Activated naive CD4-positive, alpha-beta T cell treated with anti-CD3 and anti-CD28 coated beads for 36 hours (primary cell): ENCODE results near the gene SPATA22. TPM values are rescaled to one million over a fixed set of nuclear protein-coding genes. Genes with fewer than 3 reads are reported as not detected.
"Not testable (repeated sequence)": the region's sequence is repeated elsewhere in the genome, so short reads cannot be mapped to it uniquely, and the experiment has no call there.

ENCODE experiments used
- CTCF ChIA-PET: fragments of 350-600 bp; sonication (Branson Sonifier 250); formaldehyde crosslinking; loops from one replicate; lab custom pipeline; 2021; ENCODE audit warnings: antibody characterized with exemption; lab: Charles Lee
- DNase-seq: peaks from one replicate; pipeline ENCODE4 v3.0.0-alpha.2; 2020
- H3K27ac Mint-ChIP-seq: one replicate; pipeline ENCODE4 v1.8.0; 2021; ENCODE audit warnings: mild to moderate bottlenecking, mixed read lengths
- H3K27me3 Mint-ChIP-seq: one replicate; pipeline ENCODE4 v1.8.0; 2021; ENCODE audit warnings: low read depth, mixed read lengths
- H3K36me3 Mint-ChIP-seq: one replicate; pipeline ENCODE4 v1.8.0; 2021; ENCODE audit warnings: low read depth, mixed read lengths
- H3K4me1 Mint-ChIP-seq: one replicate; pipeline ENCODE4 v1.8.0; 2021; ENCODE audit warnings: low read depth, mixed read lengths
- H3K4me3 Mint-ChIP-seq: one replicate; pipeline ENCODE4 v1.8.0; 2021; ENCODE audit warnings: mild to moderate bottlenecking, moderate library complexity, mixed read lengths
- H3K9me3 Mint-ChIP-seq: one replicate; pipeline ENCODE4 v1.8.0; 2021; ENCODE audit warnings: mixed read lengths
- intact Hi-C: fragments of 100-400 bp; cut with micrococcal nuclease; formaldehyde crosslinking; loops from one replicate; pipeline ENCODE4 v1.15.1; 2023
- total RNA-seq, 2 experiments: library from RNA; stranded (reverse); gene quantifications; one replicate each; pipeline ENCODE4 v1.2.3, GENCODE V29; 2021

SPATA22 gene
- total RNA-seq, result not detected

- CTCF ChIA-PET, result no interaction called here
- Mint-ChIP-seq H3K27ac (no peak within 1 kb of the TSS), H3K9me3 (no peaks in the 10 kb centered on the region), H3K4me3 (no peak within 1 kb of the TSS), H3K36me3 (no peaks in the 10 kb centered on the region), H3K27me3 (no peaks in the 10 kb centered on the region), H3K4me1 (peaks cover 5% of the 10 kb centered on the region)
- no peak for DNase-seq
- intact Hi-C loops, result no loop called here
Measured at GRCh38 chr17:3471599-3471998, at the start of gene SPATA22. Gene SPATA22 (minus strand): TSS chr17:3471819. CDS start chr17:3469325, 2,494 bp downstream.

GRCh38 chr17:3519472-3519871, 47.9 kb upstream of the SPATA22 start:
- H3K4me1 Mint-ChIP-seq, H3K27ac Mint-ChIP-seq, intact Hi-C loops, H3K27me3 Mint-ChIP-seq, H3K4me3 Mint-ChIP-seq, DNase-seq, H3K9me3 Mint-ChIP-seq, H3K36me3 Mint-ChIP-seq: not testable (repeated sequence)
- CTCF ChIA-PET, result interaction anchor here (0.7 kb wide), 1 partner anchor 15 kb away, joined by 3 read pairs; no protein-coding TSS in a partner anchor

- H3K4me3 Mint-ChIP-seq, result no peak overlapping the region
- H3K27me3 Mint-ChIP-seq, result no peaks in the 10 kb centered on the region
- H3K9me3 Mint-ChIP-seq, result no peaks in the 10 kb centered on the region
- CTCF ChIA-PET, result no interaction called here
- H3K27ac Mint-ChIP-seq, result no peak overlapping the region
- no peaks in the 10 kb centered on the region for H3K36me3 Mint-ChIP-seq
- intact Hi-C loops, result no loop called here
- DNase-seq, result no peak
- no peaks in the 10 kb centered on the region for H3K4me1 Mint-ChIP-seq
Measured at GRCh38 chr17:3514873-3515272, 43.3 kb upstream of the SPATA22 start.

GRCh38 chr17:3514167-3514566, 42.5 kb upstream of the SPATA22 start:
- H3K27me3 Mint-ChIP-seq, H3K27ac Mint-ChIP-seq, intact Hi-C loops, H3K9me3 Mint-ChIP-seq, H3K36me3 Mint-ChIP-seq, H3K4me1 Mint-ChIP-seq, H3K4me3 Mint-ChIP-seq, DNase-seq, CTCF ChIA-PET: not testable (repeated sequence)

GRCh38 chr17:3513305-3514035, 41.9 kb upstream of the SPATA22 start:
- DNase-seq, result no peak
- Mint-ChIP-seq H3K27ac (no peak overlapping the region), H3K9me3 (no peaks in the 10 kb centered on the region), H3K27me3 (peaks cover 2% of the 10 kb centered on the region), H3K4me1 (no peaks in the 10 kb centered on the region), H3K4me3 (no peak overlapping the region), H3K36me3 (no peaks in the 10 kb centered on the region)
- intact Hi-C loops, result no loop called here
- CTCF ChIA-PET, result no interaction called here

GRCh38 chr17:3512505-3513171, 41.0 kb upstream of the SPATA22 start:
- H3K27me3 Mint-ChIP-seq, result peaks cover 2% of the 10 kb centered on the region
- H3K27ac Mint-ChIP-seq, result no peak overlapping the region
- CTCF ChIA-PET, result no interaction called here
- no peak for DNase-seq
- H3K36me3 Mint-ChIP-seq, result no peaks in the 10 kb centered on the region
- intact Hi-C loops, result no loop called here
- no peaks in the 10 kb centered on the region for H3K9me3 Mint-ChIP-seq
- no peak overlapping the region for H3K4me3 Mint-ChIP-seq
- H3K4me1 Mint-ChIP-seq, result no peaks in the 10 kb centered on the region

GRCh38 chr17:3511852-3512504, 40.4 kb upstream of the SPATA22 start:
- Mint-ChIP-seq H3K4me3 (no peak overlapping the region), H3K4me1 (no peaks in the 10 kb centered on the region), H3K9me3 (no peaks in the 10 kb centered on the region), H3K36me3 (no peaks in the 10 kb centered on the region), H3K27me3 (peaks cover 5% of the 10 kb centered on the region), H3K27ac (no peak overlapping the region)
- intact Hi-C loops, result no loop called here
- no peak for DNase-seq
- CTCF ChIA-PET, result no interaction called here

- H3K4me1 Mint-ChIP-seq, result no peaks in the 10 kb centered on the region
- H3K9me3 Mint-ChIP-seq, result no peaks in the 10 kb centered on the region
- intact Hi-C loops, result no loop called here
- DNase-seq, result no peak
- CTCF ChIA-PET, result no interaction called here
- no peaks in the 10 kb centered on the region for H3K36me3 Mint-ChIP-seq
- no peak overlapping the region for H3K27ac Mint-ChIP-seq
- H3K4me3 Mint-ChIP-seq, result no peak overlapping the region
- peaks cover 5% of the 10 kb centered on the region for H3K27me3 Mint-ChIP-seq
Measured at GRCh38 chr17:3510090-3510489, 38.5 kb upstream of the SPATA22 start.

- no peak for DNase-seq
- H3K36me3 Mint-ChIP-seq, result no peaks in the 10 kb centered on the region
- intact Hi-C loops, result no loop called here
- H3K9me3 Mint-ChIP-seq, result no peaks in the 10 kb centered on the region
- CTCF ChIA-PET, result no interaction called here
- no peaks in the 10 kb centered on the region for H3K4me1 Mint-ChIP-seq
- H3K4me3 Mint-ChIP-seq, result no peak overlapping the region
- peaks cover 5% of the 10 kb centered on the region for H3K27me3 Mint-ChIP-seq
- no peak overlapping the region for H3K27ac Mint-ChIP-seq
Measured at GRCh38 chr17:3507869-3508268, 36.2 kb upstream of the SPATA22 start.

GRCh38 chr17:3507071-3507470, 35.5 kb upstream of the SPATA22 start:
- H3K9me3 Mint-ChIP-seq, result no peaks in the 10 kb centered on the region
- intact Hi-C loops, result no loop called here
- DNase-seq, result no peak
- no peaks in the 10 kb centered on the region for H3K4me1 Mint-ChIP-seq
- H3K36me3 Mint-ChIP-seq, result no peaks in the 10 kb centered on the region
- H3K27ac Mint-ChIP-seq, result no peak overlapping the region
- H3K27me3 Mint-ChIP-seq, result peaks cover 5% of the 10 kb centered on the region
- no peak overlapping the region for H3K4me3 Mint-ChIP-seq
- CTCF ChIA-PET, result no interaction called here

GRCh38 chr17:3506054-3506453, 34.4 kb upstream of the SPATA22 start:
- H3K36me3 Mint-ChIP-seq, result no peaks in the 10 kb centered on the region
- CTCF ChIA-PET, result no interaction called here
- H3K4me3 Mint-ChIP-seq, result no peak overlapping the region
- no peaks in the 10 kb centered on the region for H3K4me1 Mint-ChIP-seq
- H3K27me3 Mint-ChIP-seq, result peaks cover 5% of the 10 kb centered on the region
- H3K27ac Mint-ChIP-seq, result no peak overlapping the region
- DNase-seq, result no peak
- no peaks in the 10 kb centered on the region for H3K9me3 Mint-ChIP-seq
- intact Hi-C loops, result no loop called here

- intact Hi-C loops, result no loop called here
- DNase-seq, result no peak
- H3K27me3 Mint-ChIP-seq, result peaks cover 5% of the 10 kb centered on the region
- no peak overlapping the region for H3K4me3 Mint-ChIP-seq
- CTCF ChIA-PET, result interaction anchor here (0.6 kb wide), 1 partner anchor 15 kb away, joined by 3 read pairs; no protein-coding TSS in a partner anchor
- no peaks in the 10 kb centered on the region for H3K36me3 Mint-ChIP-seq
- no peak overlapping the region for H3K27ac Mint-ChIP-seq
- no peaks in the 10 kb centered on the region for H3K9me3 Mint-ChIP-seq
- no peaks in the 10 kb centered on the region for H3K4me1 Mint-ChIP-seq
Measured at GRCh38 chr17:3505008-3505407, 33.4 kb upstream of the SPATA22 start.
